ENCODE measurements around the gene CPNE8. TPM values are rescaled to one million over a fixed set of nuclear protein-coding genes. Genes with fewer than 3 reads are reported as not detected.

CPNE8 gene
- total and polyA plus RNA-seq, 2 of the 4 experiments (the other 2 are of a cell fraction): not detected

DNA sequence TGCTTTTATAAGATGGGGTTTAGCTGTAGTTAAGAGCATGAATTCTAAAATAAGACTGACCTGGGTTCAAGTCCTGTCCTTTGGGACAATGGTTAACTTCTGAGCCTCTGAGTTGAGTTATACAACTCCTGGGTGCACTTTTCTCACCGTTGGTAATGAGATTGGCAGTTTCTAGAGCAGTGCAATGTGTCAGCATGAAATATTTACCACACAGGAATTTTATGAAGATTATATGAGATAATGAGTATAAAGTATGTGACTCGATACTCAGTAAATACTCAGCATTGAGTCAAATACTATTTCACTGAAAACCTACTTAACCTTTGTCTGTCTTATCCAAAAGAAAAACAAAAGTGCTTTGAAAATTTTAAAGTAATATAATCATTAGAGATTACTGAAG, 214.2 kb downstream of the CPNE8 start:
- dilution Hi-C loops (cut with HindIII; ENCODE audit: low sequenced_read_pairs, unreplicated experiment) (no loop called here), intact Hi-C loops (cut with micrococcal nuclease) (no loop called here), in situ Hi-C loops (cut with MboI; ENCODE audit: low sequenced_read_pairs) (no loop called here)
- H2BK15ac ChIP-seq (ENCODE audit: low read depth, low read length): no peak overlapping the region
- no peak for DNase-seq
- H3K9ac ChIP-seq (ENCODE audit: low read depth, low read length): no peak overlapping the region
- no peak overlapping the region for H3K18ac ChIP-seq (ENCODE audit: low read depth, low read length)
- H2AFZ ChIP-seq (replicated peaks; ENCODE audit: low read length, poor library complexity): no peak overlapping the region
- WGBS, 2 experiments (ENCODE audit: extremely low coverage in 2 of 2, insufficient read length in 1 of 2): no CpG with 5 or more reads among the region's 2 CpGs
- H2BK20ac ChIP-seq (ENCODE audit: low read depth, low read length): no peak overlapping the region
- H3K27ac ChIP-seq (ENCODE audit: insufficient read depth, low read length): no peak overlapping the region
- H3K4me3 ChIP-seq (ENCODE audit: insufficient read depth, low read depth, low read length): no peak overlapping the region
- no peak overlapping the region for H2BK120ac ChIP-seq (ENCODE audit: low read depth, low read length)
- H2BK5ac ChIP-seq (ENCODE audit: low read depth, low read length, poor library complexity, severe bottlenecking): no peak overlapping the region
- no peaks in the 10 kb centered on the region for H3K27me3 ChIP-seq (ENCODE audit: control insufficient read depth, insufficient read depth, low read length)
- H3K56ac ChIP-seq (ENCODE audit: extremely low read depth, insufficient read depth, low read length): no peak overlapping the region
- no TSS peak for BruUV-seq (replicated peaks)
- no peaks in the 10 kb centered on the region for H3K79me1 ChIP-seq (ENCODE audit: low read depth in 1 of 2, low read length in 2 of 2)
- no peak overlapping the region for H3K23ac ChIP-seq (ENCODE audit: low read depth, low read length)
- TF ChIP-seq, protein P1, sequence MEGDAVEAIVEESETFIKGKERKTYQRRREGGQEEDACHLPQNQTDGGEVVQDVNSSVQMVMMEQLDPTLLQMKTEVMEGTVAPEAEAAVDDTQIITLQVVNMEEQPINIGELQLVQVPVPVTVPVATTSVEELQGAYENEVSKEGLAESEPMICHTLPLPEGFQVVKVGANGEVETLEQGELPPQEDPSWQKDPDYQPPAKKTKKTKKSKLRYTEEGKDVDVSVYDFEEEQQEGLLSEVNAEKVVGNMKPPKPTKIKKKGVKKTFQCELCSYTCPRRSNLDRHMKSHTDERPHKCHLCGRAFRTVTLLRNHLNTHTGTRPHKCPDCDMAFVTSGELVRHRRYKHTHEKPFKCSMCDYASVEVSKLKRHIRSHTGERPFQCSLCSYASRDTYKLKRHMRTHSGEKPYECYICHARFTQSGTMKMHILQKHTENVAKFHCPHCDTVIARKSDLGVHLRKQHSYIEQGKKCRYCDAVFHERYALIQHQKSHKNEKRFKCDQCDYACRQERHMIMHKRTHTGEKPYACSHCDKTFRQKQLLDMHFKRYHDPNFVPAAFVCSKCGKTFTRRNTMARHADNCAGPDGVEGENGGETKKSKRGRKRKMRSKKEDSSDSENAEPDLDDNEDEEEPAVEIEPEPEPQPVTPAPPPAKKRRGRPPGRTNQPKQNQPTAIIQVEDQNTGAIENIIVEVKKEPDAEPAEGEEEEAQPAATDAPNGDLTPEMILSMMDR (conservative IDR thresholded peaks at IDR 0.05; ENCODE audit: low read depth, low read length): no peak
- no peak for TF ChIP-seq CEBPB (IDR thresholded peaks at IDR 0.05; ENCODE audit: low read depth, low read length)
- no peak for TF ChIP-seq BHLHE40 (IDR thresholded peaks at IDR 0.05; ENCODE audit: low read depth, low read length)
- no peak for TF ChIP-seq CHD1 (IDR thresholded peaks at IDR 0.05; ENCODE audit: low read depth, low read length)
- no peak for TF ChIP-seq NFE2L2 (IDR thresholded peaks at IDR 0.05; ENCODE audit: low read depth, low read length)
- no peak for TF ChIP-seq RAD21 (IDR thresholded peaks at IDR 0.05; ENCODE audit: low read length)
- TF ChIP-seq MAFK (IDR thresholded peaks at IDR 0.05; ENCODE audit: low read depth, low read length): no peak
- TF ChIP-seq, protein P2, sequence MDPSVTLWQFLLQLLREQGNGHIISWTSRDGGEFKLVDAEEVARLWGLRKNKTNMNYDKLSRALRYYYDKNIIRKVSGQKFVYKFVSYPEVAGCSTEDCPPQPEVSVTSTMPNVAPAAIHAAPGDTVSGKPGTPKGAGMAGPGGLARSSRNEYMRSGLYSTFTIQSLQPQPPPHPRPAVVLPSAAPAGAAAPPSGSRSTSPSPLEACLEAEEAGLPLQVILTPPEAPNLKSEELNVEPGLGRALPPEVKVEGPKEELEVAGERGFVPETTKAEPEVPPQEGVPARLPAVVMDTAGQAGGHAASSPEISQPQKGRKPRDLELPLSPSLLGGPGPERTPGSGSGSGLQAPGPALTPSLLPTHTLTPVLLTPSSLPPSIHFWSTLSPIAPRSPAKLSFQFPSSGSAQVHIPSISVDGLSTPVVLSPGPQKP (IDR thresholded peaks at IDR 0.05; ENCODE audit: borderline replicate concordance, low read depth, low read length): no peak
- TF ChIP-seq POLR2A (IDR thresholded peaks at IDR 0.05; ENCODE audit: low read depth, low read length): no peak
- no peak for TF ChIP-seq MXI1 (IDR thresholded peaks at IDR 0.05; ENCODE audit: borderline replicate concordance, low read depth, low read length)
- no peak overlapping the region for H2AK5ac ChIP-seq (ENCODE audit: low read depth, low read length)
- ChIA-PET CTCF (no interaction called here), POLR2A (ENCODE audit: unreplicated experiment) (no interaction called here)
- no peak overlapping the region for H3K4ac ChIP-seq (ENCODE audit: low read depth, low read length)
- H4K20me1 ChIP-seq (ENCODE audit: insufficient read depth, low read length): no peaks in the 10 kb centered on the region
- H3K36me3 ChIP-seq (ENCODE audit: control insufficient read depth, insufficient read depth, low read length): no peaks in the 10 kb centered on the region
- H4K5ac ChIP-seq (ENCODE audit: low read depth, low read length): no peak overlapping the region
- no peak for ATAC-seq (ENCODE audit: low read depth)
- H2AK9ac ChIP-seq (replicated peaks; ENCODE audit: low read depth, low read length, poor library complexity): no peak overlapping the region
- no peak overlapping the region for H4K8ac ChIP-seq (ENCODE audit: low read depth in 2 of 2, low read length in 2 of 2)
- H4K91ac ChIP-seq (ENCODE audit: insufficient read depth, low read depth, low read length): no peak overlapping the region
- H3K4me1 ChIP-seq (ENCODE audit: control insufficient read depth, insufficient read depth, low read length): no peaks in the 10 kb centered on the region
- H3K14ac ChIP-seq (replicated peaks; ENCODE audit: low read depth, low read length): no peak overlapping the region
- peaks cover 11% of the 10 kb centered on the region for H3K9me3 ChIP-seq (ENCODE audit: control insufficient read depth, insufficient read depth, low read length)
- no peaks in the 10 kb centered on the region for H3K9me1 ChIP-seq (ENCODE audit: insufficient read depth, low read length)
- no peak overlapping the region for H3K4me2 ChIP-seq (ENCODE audit: low read depth, low read length)
